ENCODE measurements around the gene TUB.

Gene TUB

DNA sequence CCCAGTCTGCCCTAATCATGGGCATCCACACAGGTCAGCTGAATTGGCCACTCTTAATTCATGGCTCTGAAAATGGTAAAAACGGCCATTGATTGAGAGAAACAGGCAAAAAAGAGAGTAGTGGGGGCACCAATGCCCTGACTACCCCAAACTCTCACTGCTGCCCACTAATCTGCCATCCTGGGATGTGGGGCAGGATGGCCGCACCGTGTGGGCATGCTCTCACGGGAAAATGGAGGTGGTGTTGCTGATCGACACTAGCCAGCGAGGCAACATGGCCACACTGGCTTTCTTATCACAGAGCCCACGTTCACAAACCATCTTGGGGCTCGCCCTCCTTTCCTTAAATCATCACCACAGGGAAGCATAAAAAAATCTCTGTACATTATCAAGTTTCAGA is 11.2 kb upstream of the TUB start:
- no peak for DNase-seq

DNA sequence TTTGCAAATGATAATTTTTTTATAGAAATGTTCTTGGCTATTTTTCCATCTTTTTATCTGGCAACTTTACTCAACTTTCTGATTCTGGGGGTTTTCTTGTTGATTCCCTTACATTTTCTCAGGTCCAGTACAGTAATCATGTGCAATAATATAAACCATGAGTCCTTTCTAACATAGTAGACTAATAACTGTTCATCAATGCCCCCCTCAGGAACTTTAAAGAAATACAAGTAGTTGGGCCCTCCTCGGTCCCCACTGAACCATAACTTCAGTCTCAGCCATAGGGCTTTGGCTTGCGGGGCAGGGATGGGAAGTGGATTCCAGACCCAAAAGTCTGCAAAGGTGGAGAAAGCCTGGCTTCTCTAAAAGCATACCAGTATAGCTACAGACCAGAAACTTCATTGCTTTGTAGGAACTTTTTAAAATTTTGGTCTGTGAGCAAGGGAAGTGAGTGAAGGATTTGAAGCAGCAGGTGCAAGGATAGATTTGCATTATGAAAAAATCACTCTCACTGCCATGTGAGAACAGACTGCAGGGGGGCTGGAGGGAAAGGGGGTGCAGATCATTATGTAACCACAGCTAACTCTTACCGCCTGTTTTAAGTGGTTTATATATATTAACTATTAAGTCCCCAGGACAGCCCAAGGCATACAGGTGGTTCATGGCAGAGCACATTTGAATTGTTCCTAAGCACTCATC is 10.4 kb upstream of the TUB start:
- no peak for DNase-seq

DNA sequence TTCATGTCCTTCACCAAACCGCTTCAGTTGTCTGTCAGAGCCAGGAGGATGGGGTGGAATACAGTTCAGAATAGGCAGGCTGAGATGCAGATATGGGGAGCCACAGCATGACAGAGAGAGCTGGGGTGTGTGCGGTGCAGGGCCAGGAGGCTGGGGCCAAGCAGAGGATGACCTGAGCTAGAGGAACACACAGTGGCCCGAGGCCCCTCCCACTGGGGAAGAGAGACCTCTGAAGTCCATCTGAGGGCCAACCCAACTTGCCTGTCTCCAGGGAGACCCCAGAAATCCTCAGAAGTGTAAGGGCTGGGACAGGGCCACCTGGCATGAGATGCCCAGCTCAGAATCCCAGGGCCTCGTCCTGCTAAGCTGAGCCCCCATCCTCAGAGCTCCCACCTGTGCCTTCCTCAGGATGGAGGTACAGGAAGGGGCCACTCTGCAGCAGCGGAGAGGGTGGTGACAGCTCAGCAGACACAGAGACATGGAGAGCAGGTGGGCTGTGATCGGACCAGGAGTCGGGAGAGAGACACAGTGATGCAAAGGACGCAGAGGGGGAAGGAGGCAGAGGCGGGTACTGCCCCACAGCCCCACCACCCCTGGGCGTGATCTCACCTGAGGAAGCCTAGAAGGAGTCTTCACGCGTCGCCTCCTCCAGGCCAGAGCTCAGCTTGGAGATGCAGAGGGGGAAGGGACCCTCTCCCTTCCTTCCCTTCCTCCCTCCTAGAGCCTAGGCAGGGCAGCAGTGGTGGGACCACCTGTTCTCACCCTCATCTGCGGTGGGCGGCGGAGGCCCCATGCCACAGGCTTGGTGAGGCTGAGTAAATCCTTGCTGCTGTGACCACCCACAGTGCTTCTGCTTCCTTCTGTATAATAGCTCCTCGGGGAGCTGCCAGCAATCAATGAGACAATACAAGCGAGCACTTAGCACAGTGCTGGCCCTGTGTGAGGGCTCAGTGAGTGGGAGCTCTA is 9.1 kb upstream of the TUB start:
- no peak for DNase-seq

DNA sequence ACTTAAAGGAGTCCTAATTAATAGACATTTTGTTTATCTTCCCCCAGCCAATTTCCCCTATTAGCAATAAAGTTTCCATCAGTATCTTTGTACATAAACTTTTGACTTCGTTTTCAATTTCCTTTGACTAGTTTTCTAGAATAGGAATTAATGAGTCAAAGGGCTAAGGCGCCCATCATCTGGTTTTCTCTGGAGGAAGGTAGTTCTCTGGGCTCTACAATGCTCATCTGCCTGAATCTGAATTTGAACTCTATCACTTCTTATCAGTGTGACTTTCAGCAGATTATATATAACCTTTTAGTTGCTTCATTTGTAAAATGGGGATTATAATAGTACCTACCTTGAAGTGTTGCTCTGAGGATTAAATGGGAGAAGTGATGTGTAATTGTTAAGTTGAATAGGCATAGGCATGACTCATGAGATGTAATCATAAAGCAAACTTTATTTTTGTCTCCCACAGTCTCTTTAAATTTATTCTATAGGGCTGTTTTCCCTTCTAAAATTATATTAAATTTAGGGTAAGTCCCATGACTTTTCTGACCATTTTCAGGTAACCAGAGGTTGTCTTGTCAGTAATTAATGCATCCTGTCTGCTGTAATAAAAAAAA is 5.8 kb upstream of the TUB start:
- DNase-seq, result no peak

DNA sequence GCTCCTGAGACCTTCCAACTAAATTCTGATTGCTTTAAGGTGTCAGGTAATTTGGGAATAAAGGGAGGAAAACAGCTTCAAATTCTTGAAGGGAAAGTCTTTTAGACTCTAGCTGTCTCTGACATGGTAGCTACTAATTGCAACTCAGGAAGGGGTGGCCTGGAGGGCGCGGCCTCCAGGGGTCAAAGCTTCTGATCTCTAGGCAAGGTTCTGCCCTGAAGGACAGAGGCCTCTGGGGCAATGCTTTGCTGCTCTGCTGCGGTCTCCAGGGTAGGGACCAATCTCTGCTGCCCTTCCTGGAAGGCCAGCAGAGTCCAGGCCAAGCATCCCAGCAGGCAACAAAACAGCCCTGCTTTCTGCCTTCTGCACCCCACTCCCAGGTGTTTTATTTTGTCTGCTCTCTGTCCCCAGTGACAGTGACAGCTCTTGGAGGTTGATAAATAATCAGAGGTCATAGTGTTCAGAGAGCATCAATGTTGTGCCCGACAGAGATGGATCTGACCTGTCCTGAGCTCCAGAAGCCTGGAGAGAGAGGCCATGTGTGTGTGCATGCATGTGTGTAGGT is 1.8 kb upstream of the TUB start:
- DNase-seq, result no peak

DNA sequence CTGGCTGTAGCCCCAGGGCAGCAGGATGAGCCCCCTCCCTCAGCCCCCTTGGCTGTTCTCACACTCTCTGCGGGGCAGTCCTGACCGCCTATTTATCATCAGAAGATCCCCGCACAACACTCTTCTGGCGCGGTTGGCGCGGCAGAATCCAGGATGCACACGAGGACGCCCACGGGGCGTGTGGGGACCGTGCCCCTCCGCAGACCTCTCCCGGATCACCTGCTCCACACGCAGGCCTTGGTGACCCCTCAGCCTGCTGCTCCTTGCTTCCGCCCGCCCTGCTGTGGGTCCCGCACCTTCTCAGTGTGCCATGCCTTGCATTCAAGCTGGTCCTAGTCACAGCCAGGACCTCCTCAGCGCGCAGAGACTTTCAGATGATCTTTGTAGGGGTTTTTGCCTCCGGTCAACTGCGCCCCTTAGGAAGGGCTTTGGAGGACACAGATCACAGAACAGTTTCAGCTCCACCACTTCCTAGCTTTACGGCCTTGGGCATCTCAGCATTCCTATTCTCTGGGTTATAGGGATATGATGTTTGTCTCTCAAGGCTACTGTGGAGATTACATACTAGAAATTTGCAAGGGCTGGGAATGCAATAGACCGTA is 841 bp upstream of the TUB start:
- DNase-seq, result no peak

DNA sequence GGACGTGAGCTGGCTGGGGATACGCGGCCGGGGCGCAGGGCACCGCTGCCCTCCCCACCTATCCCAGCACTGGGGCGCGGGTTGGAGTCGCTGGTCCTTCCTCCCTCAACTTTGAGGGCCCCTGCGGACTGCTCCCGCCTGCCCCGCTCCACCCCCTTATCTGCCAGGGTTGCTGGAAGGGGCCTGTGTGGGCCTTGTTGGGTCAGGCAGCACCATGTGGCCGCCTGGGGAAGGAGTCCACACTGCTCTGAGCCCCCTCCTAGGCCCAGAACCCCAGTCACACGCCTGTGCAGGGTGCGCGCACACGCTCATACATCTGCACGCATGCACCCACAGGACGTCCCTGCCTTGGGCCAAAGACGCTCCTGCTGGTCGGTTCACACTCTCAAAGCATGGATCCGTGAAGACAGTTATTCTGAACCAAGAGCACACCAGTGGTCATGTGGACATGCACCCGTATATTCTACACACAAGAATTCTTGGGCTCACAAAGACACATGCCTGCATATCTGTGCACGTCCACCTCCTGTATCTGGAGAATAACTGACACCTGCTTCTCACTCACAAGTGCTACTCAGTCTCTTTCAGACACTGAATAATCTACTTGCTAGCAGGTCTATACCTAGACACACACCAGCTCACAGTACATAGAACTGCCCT is 710 bp downstream of the TUB start:
- no peak for DNase-seq

DNA sequence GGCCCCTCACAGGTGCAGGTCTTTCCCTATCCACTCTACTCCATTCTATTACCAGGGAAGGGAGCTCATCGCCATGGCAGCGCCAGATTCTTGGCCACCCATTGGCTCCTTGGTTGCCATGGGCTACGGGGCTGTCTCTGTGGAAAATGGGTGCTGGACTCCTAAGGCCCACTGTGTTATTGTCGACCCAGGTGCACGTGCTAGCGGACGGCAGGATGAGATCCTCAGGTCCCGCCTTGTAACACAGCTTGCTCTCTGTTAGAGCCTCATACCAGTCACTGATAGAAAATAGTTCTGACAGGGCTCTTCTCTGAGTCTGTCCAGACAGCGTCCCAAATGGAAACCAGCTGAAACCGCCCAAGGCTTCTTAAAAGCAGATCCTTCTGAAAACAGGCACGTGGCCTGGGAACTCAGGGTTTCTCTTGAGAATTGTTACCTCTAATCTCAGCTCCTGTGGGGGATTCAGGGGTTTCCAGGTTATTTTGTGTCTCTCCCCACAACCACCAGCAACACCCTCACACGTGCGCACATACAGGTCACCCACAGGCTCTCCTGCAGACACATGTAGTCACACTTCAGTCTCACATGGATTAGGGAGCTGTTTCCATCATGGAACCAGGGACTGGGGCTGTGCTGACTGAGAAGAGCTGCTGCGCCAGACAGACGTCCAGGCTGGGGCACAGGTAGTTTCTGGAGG is 1.5 kb downstream of the TUB start:
- no peak for DNase-seq

DNA sequence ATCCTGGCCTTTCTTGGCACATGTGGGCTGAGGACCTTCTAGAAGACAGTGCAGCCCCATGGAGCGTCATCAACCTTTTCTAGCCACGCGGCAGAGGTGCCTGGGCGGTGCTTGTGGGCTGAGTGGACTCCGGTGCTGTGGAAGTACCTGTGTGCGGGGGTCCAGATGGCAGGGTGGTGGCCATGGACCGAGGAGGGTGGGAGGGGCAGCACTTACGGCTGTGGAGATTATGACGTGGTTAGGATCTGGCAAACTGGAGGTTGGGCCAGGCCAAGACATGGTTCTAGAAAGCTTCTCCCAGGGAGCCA is 2.0 kb downstream of the TUB start:
- DNase-seq, result no peak

DNA sequence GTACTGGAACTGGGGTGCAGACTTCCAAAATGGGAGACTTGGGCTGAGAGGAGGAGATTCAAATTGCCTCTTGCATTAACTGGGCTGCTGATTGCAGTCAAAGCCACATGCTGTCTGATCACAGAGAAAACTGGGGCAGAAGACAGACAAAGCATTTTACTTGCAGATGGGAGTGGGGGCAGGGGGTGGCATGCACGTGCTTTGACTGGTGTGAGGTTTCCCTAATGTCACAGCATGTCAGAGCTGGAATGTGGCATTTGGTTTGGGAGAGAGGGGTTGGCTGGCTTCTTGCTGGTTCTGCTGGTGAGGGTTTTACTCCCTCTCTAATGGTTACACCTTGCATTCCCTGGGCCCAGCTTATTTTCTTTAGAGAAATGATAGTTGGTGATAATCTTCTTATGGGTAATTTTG is 2.9 kb downstream of the TUB start:
- no peak for DNase-seq

DNA sequence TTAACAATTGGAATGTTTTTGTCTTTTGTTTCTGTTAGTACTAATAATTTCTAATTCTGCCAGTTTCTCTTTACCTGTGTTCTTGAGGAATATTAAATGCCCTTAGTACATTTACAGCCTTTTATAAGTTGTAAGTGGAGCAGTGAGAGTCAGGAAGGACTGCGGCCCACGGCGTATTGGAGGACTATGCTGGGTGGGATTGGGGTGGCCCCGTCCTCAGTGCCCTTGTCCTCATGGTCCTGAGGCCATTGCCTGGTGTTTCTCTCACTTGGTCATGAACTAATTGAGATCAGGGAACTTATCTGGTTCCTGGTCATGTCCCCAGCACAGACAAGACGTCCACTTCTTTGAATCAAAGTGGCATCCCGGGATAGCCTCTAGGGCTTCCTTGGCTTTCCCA is 3.3 kb downstream of the TUB start:
- DNase-seq, result no peak

DNA sequence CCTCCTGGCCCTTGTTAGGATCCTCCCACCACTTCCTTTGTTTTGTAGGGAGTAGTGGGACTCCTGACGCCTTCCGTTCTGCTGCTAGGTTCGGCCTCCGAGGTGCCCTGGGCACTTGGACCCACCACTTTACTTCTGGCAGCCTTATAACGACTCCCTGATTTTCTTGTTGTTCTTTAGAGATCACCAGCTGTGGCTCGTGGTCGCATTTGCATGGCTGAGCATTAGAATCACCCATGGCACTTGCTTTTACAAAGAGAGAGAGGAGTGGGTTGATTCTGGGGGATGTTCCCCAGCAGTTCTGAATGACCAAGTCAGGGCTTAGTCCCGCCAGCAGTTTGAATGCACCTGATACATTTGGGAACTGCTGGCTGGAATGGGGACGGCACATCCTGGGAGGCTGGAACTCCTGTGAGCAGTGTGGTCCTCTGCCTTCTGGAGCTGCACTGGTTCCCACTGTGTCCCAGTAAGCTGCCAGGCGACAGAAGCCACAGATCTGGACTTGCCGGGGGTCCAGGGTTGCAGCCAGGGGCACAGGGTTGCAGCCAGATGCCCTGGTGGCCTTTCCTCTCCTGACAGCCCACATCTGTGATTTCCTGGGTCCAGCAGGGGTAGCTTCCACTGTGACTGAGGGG is 4.1 kb downstream of the TUB start:
- no peak for DNase-seq

DNA sequence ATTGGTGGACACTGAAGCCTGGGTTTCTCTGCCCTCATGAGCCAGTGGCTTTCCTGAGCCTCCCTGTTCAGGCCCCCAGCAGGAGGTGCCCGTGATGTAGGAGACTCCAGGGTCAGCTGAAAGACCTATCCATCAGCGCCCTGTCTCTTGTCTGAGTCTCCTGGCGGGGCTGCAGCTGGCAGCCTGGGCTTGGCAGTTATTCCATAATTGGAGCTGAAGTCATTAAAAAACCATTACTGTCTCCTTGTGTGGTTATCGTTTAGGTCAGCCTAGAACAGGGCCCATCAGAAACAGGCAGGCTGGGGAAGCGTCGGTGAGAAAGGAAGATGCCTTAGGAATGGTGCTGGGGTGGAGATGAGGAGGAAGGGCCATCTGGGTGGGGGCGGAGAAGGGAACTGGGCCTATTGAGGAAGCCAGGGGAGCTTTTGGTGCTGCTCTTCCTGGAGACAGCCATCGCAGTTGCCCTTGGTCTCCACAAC is 5.0 kb downstream of the TUB start:
- DNase-seq, result no peak

DNA sequence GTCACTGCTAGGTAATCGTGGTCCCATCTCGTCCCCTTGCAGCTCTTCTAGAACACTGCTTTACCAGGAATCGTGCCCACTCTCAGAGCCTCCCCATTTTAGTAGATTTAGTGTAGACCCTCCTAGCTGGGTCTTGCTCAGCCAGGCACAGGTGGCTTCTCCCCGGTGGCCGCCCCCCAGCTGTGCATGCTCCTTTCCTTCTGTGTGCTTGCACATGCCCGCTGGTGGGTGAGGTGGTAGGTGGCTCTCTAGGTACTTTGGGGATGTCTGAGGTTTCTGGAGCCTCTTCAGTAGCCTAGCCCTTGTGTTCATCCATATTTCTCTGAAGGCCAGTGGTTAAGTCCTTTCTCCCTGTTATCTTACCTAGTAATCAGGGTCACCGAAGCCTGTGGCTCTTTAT is 5.6 kb downstream of the TUB start:
- DNase-seq, result no peak

DNA sequence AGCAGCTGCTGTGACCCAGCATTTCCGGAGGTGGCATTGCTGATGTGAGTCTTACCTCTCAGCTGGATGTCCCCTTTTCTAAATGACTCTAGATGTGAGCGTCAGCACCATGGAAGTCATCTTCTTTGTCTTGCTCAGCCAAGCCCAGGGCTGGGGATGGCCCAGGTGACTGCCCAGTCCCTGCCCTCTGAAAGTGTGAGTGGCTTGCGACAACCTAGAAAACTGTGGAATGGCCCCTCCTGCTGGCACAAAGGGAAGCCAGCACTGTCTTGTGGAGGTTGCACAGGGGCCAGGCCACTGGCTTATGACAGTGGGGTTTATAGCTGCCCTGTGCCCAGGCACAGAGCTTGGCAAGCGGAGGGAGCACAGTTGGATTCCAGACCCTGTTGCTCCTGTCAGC is 6.2 kb downstream of the TUB start:
- no peak for DNase-seq

DNA sequence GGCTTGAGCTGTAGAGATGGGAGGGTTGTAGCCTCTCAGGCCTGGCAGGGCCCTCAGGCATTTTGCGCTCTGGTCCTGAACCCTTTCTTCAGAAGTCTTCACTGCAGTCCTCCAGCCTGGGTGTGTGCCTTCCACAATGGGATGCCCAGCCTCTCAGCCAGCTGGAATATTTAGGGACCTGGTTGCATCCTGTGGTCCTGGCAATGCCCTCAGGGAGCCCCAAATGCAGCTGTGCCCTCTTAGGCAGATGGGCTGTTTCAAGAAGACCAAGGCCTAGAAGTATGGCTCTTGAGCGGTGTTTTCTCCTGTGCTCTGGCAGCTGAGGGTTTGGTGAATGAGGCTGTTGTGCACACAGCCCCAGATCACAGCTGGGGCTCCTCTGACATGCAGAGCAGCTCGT is 6.7 kb downstream of the TUB start:
- no peak for DNase-seq

DNA sequence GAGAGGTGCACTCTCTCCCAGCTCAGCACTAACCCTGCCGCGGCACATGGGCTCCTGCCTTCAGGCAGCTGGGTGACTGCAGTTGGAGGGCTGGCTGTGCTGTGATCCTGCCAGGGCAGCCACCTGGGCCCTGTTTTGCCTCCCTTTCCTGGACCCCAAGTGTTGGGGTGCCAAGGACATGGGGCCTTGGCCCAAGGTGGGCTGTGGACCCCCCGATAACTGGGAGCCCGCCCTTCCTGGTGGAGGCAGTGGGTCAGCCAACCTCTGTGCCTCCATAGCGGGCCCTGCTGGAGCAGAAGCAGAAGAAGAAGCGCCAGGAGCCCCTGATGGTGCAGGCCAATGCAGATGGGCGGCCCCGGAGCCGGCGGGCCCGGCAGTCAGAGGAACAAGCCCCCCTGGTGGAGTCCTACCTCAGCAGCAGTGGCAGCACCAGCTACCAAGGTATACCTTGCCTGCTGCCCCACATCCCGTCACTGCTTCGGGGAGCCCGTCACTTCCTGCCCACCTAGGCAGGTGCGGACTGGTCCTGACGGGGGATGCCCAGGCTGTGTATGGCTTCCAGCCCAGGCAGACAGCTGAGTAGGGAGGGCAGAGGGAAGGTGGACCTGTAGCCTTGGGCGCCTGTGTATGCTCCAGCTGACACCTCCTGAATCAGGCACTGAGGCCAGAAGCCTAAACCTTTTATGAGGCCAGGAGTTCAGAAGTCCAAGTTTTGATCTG is 8.9 kb downstream of the TUB start:
- DNase-seq, result no peak

DNA sequence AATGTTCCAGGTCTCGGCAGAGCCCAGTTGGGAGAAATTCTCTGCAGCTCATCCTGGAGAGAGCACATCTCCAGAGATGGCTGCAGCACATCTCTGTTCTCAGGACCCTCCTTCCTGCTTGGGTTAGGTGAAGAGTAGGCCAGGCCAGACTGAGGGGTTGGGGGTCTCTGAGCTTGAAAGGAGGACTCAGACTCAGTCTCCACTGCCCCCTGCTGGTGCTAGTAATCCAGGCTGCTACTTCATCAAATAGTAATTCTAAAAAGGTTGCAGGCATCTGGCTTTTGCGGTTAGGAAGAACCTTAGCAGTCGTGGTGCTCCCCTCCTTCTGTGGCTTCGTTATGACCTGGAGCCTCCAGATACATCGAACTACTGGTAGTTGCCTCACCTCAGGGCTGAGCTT is 9.7 kb downstream of the TUB start:
- no peak for DNase-seq

DNA sequence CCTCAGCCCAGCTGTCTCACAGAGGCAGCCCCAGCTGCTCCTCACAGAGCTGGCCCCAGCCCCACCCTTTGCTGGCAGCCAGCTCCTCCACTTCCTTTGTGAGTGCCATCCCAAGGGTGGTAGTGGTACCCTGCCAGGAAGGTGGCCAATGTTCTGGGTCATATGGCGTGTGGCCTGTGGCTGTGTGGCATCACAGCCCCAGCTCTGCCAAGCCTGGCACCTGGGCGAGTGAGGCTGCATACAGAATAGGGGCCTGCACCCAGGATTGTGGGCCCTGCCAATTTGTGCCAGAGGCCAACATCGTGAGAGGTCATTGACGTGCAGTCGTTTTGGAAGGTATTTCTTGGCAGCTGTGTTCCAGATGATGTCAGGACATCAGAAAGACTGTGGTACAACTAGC is 10.7 kb downstream of the TUB start:
- no peak for DNase-seq

DNA sequence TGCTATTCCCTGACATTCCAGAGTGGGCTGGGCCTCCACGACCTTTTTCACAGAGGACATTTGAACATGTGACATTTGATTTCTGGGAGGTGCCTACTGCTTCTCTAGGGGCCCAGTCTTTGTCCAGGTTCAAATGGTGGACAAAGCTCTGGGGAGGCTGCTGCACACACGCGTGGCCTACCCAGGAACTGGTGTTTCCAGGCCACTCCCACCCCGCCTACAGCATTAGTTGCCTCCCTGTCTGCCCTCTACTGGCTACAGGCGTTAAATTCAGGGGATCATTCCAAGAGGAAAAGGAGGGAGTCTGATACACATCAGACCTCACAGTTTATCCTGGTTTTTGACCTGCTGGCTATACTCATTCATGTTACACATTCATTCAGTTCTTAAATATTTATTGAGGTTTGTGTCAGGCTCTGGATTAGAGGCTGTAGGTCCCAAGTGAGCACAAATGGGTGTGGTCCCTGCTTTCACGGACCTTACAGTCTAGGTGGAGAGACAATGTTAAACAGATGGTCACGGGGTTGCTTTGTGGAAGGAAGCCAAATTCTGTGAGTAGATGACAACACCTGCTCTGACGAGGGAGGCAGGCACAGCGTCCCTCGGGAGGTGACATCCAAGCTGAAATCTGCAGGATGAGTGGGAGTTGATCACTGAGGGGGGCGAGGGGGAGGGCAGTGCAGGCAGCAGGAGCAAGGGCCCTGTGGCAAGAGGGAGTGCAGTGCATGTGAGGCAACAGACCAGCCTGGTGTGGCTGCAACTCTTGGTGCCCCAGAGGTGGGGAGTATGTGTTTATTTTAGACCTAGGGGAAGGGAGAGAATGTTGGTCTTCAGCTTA is 11.8 kb downstream of the TUB start:
- DNase-seq, result peak; percentile 61
